Stimulated activated CD4-positive, alpha-beta T cell treated with anti-CD3 and anti-CD28 coated beads, TNF-alpha, amount 100 ng/mL, for 24 hours (primary cell): Measurements from ENCODE around the gene ADISSP.
A peak's percentile ranks its signal among the peaks of the same experiment; 100 is the strongest.

ENCODE experiments used
- DNase-seq, 3 experiments: peaks; one replicate each; pipeline ENCODE4 v3.0.0-alpha.2; 2020; ENCODE audit warnings: low read depth in 3 of 3

The ADISSP gene

GRCh38 chr20:3719046-3719445, 48.5 kb downstream of the ADISSP start:
- DNase-seq: no peak

GRCh38 chr20:3716195-3716834, 51.2 kb downstream of the ADISSP start:
- peak in 1 of 3 experiments; percentile 29 for DNase-seq

GRCh38 chr20:3714092-3714491, 53.5 kb downstream of the ADISSP start:
- no peak for DNase-seq

GRCh38 chr20:3712279-3712873, 55.2 kb downstream of the ADISSP start, which contains the start of gene SIGLEC1:
Gene SIGLEC1 (minus strand): TSS chr20:3712600. CDS start chr20:3707128, 5,472 bp downstream.
- DNase-seq: no peak

DNA sequence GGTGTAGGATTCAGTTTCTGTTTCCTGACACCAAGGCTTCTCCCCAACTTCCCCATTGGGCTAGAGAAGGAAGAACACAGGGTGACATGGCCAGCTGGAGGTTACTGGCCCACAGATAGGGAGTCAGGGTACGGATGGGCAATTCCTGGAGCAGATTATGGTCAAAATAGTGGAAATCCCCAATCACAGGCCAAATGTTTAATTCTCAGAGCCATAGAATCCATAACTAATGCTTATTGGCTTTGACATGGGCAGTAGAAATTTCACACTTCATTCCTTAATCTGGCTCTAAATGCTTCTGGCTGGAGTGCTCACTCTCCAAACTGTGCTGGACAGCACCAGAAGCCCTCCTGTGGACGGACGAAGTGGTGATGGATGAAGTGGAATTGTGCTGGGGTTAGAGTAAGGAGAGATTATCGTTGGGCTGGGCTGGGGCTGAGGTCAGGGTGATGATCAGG, 56.0 kb downstream of the ADISSP start:
- no peak for DNase-seq

- peak; percentile 45 to 72 (median 60) for DNase-seq
Observed at GRCh38 chr20:3710703-3711483, 56.7 kb downstream of the ADISSP start.

DNA sequence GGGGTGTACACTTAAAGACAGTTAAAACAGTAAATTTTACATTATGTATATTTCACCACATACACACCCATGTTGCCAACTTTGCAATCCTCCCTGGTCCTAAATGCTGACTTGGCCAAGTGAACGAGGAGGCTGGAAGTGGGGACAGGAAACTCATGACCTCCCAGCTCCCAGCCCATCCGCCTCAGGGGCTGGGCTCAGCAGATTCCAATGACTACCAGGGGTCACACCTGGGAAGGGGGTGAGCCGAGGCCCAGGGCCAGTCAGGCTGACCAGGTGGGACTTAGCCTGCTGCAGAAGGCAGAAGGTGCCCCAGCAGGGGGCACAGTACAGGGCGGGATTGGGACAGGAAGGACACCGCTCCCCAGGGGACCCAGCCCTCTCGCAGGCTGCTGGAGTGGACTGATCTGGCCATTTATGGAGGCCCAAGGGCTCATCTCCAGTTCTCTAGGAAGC, 57.5 kb downstream of the ADISSP start:
- DNase-seq: no peak

GRCh38 chr20:3707508-3707899, 60.0 kb downstream of the ADISSP start:
- DNase-seq: no peak

- DNase-seq: no peak
Observed at GRCh38 chr20:3706774-3707507, 60.6 kb downstream of the ADISSP start.

DNA sequence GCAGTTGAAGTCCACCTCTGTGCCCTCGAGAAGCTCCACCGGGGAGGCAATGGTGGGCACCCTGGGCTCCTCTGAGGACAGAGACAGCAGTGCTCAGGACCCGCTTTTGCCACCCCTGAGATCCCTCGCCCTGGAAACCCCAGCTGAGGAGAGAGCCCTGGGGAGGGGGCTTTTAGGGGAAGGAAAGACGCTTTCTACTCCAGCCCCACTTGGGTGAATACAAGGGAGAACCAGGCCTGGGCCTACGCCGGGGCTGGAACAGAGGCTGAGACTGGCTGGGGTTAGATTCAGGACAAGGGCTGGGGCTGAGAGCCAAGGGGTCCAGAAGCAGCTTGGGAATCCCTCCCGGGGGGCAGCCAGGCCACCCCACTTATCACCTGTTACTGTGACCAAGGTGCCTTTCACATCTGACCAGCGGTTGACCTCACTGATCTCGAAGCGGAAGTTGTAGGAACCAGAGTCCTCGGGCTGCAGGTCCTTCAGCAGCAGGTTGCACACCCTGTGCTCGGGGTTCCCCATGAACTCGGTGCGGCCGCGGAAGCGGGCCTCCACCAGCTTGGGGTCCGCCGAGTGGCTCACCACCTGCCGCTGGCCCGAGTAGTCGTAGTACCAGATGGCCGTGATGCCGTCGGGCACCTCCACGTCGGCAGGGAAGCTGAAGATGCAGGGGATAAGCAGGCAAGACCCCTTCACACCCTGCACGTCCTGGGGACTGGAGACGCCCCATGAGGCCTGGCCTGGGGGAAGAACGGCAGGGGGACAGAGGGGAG, 61.4 kb downstream of the ADISSP start:
- DNase-seq: no peak

- DNase-seq: no peak
Observed at GRCh38 chr20:3705491-3705969, 62.0 kb downstream of the ADISSP start.

DNA sequence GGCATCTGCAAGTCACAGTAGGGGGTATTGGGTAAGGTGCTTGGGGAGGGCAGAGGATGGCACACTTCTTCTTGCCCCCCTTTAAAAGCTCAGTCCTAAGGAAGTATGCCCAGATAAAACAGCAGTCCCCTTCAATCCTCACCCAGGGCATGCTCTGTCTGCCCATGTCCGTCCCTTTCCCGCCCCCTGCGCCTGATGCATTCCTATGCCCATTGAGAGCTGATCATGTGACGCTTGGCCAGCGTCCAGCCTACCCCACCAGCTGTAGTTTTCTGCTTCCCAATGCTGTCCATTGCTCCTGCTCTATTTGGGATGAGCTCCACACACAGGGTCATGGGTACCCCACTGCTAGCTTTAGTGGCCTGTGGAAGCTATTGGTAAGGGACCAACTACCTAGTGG, 63.5 kb downstream of the ADISSP start:
- DNase-seq: no peak
